KOPT-K1 (cell line): ENCODE results near the gene CILP.
"Not testable (repeated sequence)": the region's sequence is repeated elsewhere in the genome, so short reads cannot be mapped to it uniquely, and the experiment has no call there.

ENCODE experiments used
- H3K27ac ChIP-seq: fragments of 200-600 bp; sonication (generic); 2 replicates; pipeline ENCODE4 v1.5.1; 2016; ENCODE audit warnings: antibody characterized with exemption, mild to moderate bottlenecking, low read depth, low read length; ENCODE audit not compliant: poor library complexity, severe bottlenecking
- H3K36me3 ChIP-seq: fragments of 200-600 bp; sonication (generic); 2 replicates; pipeline ENCODE4 v1.5.1; 2017; ENCODE audit warnings: antibody characterized with exemption, mild to moderate bottlenecking, low read length, moderate library complexity; ENCODE audit not compliant: insufficient read depth
- H3K9me3 ChIP-seq: fragments of 200-600 bp; sonication (generic); 2 replicates; pipeline ENCODE4 v1.5.1; 2017; ENCODE audit warnings: antibody characterized with exemption, low read length, mild to moderate bottlenecking; ENCODE audit not compliant: insufficient read depth, poor library complexity, severe bottlenecking

Gene CILP

GRCh38 chr15:65189102-65189740 is 22.1 kb downstream of the CILP start:
- no peaks in the 10 kb centered on the region for H3K36me3 ChIP-seq
- no peak overlapping the region for H3K27ac ChIP-seq
- H3K9me3 ChIP-seq, result no peaks in the 10 kb centered on the region

- not testable (repeated sequence) for H3K9me3 ChIP-seq, H3K27ac ChIP-seq, H3K36me3 ChIP-seq
Observed at GRCh38 chr15:65188472-65188871, 22.8 kb downstream of the CILP start.

DNA sequence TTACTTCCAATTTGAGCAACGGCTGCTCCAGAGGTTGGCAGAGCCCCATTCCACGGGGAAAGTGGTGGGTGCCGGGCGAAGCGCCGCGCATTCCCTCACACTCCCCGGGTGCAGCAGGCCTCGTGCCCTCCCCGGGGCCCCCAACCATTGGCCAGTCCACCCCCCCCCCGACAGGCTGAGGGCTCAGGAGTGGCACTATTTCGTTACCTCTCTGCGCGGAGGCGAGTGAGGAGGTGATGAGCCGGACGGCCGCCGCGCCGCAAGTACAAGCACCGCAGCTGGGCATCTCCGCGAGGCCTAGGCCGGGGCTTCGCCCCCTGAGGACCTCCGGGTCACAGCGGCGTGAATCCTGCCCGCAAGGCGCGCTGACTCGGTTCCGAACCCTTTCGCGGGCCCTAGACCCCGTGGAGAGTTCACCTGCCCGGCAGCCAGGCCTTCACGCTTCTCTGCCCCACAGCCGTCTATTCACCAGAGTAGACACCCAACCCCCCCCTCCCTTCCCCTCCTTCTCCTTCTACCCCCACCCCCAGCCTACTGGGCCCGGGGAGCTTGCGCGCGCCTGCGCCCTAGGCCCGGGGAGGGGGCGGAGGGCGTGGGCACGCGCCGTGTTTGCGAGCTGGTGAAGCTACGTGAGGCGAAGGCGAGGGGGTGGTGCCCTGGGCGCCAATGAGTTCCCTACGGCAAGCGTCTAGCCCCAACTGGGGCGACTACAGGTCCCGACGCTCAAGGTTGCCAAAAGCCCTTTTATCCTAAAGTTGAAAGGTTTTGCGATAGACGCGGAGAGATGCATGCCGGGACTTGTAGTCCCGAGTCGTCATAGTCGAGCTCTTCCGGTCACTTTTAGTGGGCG is 26.2 kb downstream of the CILP start, which contains the start of gene CLPX:
CLPX (minus strand) TSS at position 475 of the 850 bp plus-strand sequence; CDS start at position 286, 189 bp downstream.
- Histone ChIP-seq H3K27ac (peak within 1 kb of the TSS; percentile 85), H3K36me3 (peaks cover 10% of the 10 kb centered on the region), H3K9me3 (no peaks in the 10 kb centered on the region)

GRCh38 chr15:65184305-65184867 is 26.9 kb downstream of the CILP start:
- peak overlapping the region; percentile 85 for H3K27ac ChIP-seq
- H3K36me3 ChIP-seq, result peaks cover 17% of the 10 kb centered on the region
- no peaks in the 10 kb centered on the region for H3K9me3 ChIP-seq

DNA sequence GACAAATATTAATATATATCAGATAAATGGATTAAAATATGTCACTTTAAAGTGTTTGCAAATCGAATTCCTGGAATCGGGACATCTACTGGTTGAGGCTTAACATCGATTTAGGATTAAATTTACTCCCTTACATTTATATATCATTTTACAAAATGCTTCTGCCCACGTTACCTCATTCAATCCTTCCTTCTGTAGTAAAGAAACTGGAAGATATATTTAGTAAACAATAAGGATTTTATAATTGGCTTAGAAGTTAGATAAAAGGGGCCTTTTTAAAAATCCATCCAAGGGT is 27.5 kb downstream of the CILP start:
- no peaks in the 10 kb centered on the region for H3K9me3 ChIP-seq
- peak overlapping the region; percentile 85 for H3K27ac ChIP-seq

DNA sequence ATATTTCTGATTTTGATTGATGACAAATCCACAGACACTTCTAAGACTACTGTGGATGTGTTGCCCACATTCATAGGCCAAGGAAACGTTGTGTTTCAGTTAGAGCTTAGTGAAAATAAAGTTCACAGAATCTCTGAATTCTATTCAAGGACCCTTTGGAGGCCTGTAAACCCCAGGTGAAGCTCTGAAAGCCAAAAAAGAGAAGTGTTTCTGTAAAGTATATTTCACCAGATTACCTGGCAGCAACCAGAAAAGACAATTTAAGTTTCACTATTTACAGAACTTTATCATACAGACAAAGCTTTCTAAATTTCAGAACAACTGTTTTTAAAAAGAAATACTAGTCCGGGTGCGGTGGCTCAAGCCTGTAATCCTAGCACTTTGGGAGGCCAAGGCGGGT is 28.7 kb downstream of the CILP start:
- H3K9me3 ChIP-seq, result no peaks in the 10 kb centered on the region
- no peak overlapping the region for H3K27ac ChIP-seq
- peaks cover 35% of the 10 kb centered on the region for H3K36me3 ChIP-seq

More for the DNA sequence above, 27.5 kb downstream of the CILP start:
- peaks cover 22% of the 10 kb centered on the region for H3K36me3 ChIP-seq

DNA sequence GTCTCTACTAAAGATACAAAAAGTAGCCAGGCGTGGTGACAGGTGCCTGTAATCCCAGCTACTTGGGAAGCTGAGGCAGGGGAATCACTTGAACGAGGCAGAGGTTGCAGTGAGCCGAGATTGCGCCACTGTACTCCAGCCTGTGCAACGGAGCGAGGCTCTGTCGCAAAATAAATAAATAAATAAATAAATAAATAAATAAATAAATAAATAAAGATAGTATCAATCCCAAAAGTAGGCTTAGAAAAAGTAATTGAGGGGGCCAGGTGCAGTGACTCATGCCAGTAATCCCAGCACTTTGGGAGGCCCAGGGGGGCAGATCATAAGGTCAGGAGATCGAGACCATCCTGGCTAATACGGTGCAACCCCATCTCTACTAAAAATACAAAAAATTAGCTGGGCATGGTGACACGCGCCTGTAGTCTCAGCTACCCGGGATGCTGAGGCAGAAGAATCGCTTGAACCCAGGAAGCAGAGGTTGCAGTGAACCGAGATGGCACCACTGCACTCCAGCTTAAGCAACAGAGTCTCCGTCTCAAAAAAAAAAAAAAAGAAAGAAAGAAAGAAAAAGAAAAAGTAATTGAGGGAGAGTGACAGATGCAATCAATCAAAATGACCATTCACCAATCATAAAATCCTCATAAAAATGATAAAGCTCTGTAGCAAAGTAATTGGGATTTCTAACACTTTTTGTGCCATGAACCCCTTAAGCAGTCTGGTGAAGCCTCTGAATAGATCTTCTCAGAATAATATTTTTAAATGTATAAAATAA is 29.5 kb downstream of the CILP start:
- peaks cover 43% of the 10 kb centered on the region for H3K36me3 ChIP-seq
- H3K27ac ChIP-seq, H3K9me3 ChIP-seq: not testable (repeated sequence)

GRCh38 chr15:65180167-65180566 is 31.1 kb downstream of the CILP start:
- Histone ChIP-seq H3K27ac (no peak overlapping the region), H3K36me3 (peaks cover 58% of the 10 kb centered on the region), H3K9me3 (no peaks in the 10 kb centered on the region)

DNA sequence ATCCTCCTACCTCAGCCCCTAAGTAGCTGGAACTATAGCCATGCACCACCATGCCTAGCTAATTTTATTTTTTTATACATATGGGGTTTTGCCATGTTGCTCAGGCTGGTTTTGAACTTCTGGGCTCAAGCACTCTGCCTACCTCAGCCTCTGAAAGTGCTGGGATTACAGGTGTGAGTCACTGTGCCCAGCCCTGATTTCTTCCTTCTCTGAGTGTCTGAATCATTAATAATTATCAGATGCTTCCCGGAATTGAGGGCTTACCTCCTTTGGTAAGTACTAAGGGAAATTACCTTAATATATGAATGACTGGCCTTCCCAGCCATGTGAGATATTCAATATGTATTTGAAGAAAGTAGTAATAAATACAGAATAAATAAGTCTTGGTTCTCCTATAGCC is 33.4 kb downstream of the CILP start:
- Histone ChIP-seq H3K27ac (no peak overlapping the region), H3K36me3 (peaks cover 77% of the 10 kb centered on the region), H3K9me3 (no peaks in the 10 kb centered on the region)

DNA sequence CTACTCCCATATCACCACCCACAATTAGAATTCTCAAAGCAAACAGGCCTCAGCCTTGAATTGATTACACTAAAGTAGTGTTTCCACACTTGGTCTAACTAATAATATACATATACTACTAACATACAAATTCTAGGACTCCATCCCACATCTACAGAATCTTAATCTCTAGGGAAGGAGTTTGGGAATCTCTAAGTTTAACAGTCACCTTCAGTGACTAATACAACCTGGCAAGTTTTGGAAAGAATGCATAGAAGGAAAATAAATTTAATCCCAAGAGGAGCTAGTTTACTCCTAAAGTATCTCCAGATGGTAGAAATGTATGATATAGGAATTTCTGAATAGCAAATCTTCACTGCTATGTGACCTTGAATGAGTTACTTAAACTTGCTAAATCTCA is 35.2 kb downstream of the CILP start:
- Histone ChIP-seq H3K9me3 (no peaks in the 10 kb centered on the region), H3K27ac (no peak overlapping the region), H3K36me3 (peaks cover 90% of the 10 kb centered on the region)

DNA sequence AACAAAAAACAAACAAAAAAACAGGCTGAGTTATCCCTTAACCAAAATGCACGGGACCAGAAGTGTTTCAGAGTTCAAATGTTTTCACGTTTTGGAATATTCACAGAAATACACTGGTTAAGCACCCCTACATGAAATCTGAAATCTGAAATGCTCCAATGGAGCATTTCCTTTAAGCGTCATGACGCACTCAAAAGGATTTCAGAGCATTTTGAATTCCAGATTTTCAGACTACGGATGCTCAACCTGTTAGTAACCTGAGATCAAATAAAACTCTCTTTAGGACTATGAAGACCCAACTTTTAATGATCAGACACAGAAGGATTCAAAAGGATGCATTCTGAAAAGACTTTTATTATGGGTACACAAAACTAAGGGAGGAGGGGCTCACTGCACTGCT is 35.8 kb downstream of the CILP start:
- no peaks in the 10 kb centered on the region for H3K9me3 ChIP-seq
- peaks cover 87% of the 10 kb centered on the region for H3K36me3 ChIP-seq
- no peak overlapping the region for H3K27ac ChIP-seq

DNA sequence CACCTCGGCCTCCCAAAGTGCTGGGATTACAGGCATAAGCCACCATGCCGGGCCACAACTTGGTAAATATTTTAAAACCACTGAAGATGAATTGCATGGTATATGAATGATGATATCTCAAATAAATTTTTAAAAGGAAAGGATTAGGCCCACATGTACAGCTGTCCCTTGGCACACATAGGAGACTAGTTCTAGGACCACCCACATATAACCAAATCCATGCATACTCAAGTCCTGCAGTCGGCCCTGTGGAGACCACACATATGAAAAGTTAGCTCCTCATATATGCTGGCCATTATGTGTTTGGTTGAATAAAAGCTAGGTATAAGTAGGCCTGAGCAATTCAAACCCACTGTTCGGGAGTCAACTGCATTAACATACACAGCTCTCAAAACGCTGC is 36.8 kb downstream of the CILP start:
- Histone ChIP-seq H3K36me3 (peaks cover 89% of the 10 kb centered on the region), H3K9me3 (no peaks in the 10 kb centered on the region), H3K27ac (no peak overlapping the region)

GRCh38 chr15:65172531-65172930 is 38.7 kb downstream of the CILP start:
- Histone ChIP-seq H3K36me3 (peaks cover 77% of the 10 kb centered on the region), H3K9me3 (no peaks in the 10 kb centered on the region), H3K27ac (no peak overlapping the region)

GRCh38 chr15:65171428-65171827 is 39.8 kb downstream of the CILP start:
- H3K9me3 ChIP-seq, result no peaks in the 10 kb centered on the region
- H3K36me3 ChIP-seq, result peaks cover 74% of the 10 kb centered on the region

DNA sequence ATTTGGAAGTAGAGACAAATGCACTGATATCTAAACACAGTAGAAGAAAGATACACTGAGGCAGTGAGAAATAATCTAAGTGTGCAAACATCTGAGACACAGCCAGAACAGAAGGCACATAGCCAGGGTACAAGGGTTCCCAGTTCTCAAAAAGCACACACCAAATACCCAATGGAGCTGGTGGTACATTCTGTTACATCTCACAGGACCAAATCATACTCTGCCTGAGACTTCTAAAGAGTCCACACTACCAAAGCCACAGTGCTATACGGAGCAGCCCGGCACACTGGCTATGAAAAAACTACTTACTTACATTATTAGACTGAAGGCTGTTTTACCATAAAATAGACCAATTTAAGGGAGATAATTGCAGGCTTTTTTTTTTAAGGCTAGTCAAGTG is 45.4 kb downstream of the CILP start:
- no peak overlapping the region for H3K27ac ChIP-seq
- H3K9me3 ChIP-seq, result no peaks in the 10 kb centered on the region
- H3K36me3 ChIP-seq, result peaks cover 75% of the 10 kb centered on the region

More at GRCh38 chr15:65171428-65171827, 39.8 kb downstream of the CILP start:
- H3K27ac ChIP-seq, result no peak overlapping the region
